Right forelimb (tissue), 1 donor: ENCODE measurements around the gene ANAPC13.

Experiments
- DNase-seq: peaks from one replicate; pipeline ENCODE4 v3.0.0-alpha.2; 2018

The ANAPC13 gene

DNA sequence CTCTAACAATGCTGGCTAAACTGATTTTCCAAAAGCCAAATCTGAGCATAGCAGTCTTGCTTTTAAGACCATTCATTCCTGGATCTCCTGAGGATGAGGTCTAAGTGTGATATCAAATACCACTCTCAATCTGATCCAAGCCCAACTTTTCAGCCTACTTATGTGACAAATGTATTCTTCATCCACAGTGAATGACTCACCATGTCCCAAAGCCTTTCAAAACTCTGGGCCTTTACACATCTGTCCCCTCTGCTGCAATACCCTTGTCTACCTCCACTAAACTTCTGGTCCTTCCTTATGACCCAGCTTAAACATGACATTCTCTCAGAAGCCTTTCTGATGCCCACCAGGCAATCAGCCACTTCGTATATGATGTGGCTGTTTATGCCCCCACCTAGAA is 4.6 kb downstream of the ANAPC13 start:
- no peak for DNase-seq

DNA sequence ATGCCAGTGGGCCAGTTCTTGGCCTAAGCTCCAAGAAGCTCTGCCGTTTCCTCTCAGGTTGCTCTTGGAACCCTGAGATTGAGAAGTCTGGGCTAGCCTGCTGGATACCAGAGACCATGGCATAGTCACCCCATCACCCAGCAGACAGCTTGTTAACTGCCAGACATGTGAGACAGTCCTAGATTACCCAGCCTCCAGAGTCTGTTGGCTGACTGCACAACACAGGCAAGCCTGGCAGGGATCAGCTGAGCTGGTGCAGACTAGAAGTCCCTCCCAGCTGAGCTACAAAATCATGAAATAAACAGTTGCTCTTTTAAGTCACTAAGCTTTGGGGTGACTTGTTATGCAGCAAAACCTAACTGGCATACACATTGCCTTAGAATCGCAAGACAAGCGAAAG is 5.2 kb downstream of the ANAPC13 start:
- DNase-seq: no peak

DNA sequence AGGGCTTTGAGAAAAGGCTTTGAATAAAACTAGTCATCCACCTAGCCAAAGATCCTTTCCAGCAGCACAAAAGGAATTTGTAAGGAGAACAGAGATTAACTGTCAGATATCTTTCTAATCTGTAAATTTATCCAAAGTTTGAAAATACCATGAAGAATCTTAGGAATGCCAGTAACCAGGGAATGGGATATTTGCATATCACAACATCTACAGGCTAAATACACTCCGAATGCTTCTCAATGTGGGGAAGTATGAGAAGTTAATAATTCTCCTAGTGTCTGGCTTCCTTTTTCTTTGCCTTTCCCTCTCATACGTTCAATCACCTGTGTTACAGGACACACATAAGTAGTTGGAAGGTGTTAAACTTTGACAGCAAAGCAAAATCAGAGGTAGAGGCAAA is 7.8 kb downstream of the ANAPC13 start:
- DNase-seq: no peak

- DNase-seq: no peak
These were observed 8.8 kb downstream of the ANAPC13 start for GRCh38 chr3:134477002-134477401.

GRCh38 chr3:134476306-134476705 is 9.5 kb downstream of the ANAPC13 start:
- DNase-seq: no peak

GRCh38 chr3:134474956-134475355 is 10.8 kb downstream of the ANAPC13 start:
- DNase-seq: no peak

DNA sequence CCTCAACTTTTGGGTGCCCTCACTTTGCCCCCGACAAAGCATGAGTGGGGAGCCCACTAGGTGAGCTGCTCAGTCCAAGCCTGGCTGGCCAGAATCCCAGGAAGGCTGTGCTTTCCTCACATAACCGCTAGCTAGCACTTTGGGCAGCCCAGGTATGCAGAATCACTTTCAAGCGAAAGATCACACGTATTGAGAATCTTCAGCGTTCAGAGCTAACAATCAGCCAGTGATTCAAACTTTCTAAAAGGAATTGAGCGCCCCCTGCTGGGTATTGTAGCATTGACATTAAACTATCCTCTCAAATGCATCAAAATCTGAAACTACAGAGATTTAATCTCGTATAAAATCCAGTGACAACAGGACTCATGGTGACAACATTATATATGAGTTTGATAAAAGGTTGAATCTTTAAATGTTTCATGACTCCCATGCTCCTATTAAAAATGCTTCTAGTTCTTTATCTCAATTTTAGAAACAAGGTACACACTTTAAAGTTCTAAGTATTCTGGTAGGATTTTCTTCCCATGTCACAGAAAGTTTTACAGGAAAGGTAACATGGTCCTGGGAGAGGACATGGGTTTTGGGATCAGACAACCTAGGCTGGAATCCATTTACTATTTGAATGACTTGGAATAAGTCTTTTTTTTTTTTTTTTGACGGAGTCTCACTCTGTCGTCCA is 11.8 kb downstream of the ANAPC13 start:
- DNase-seq: peak; percentile 89

GRCh38 chr3:134472831-134473230 is 13.0 kb downstream of the ANAPC13 start:
- DNase-seq: no peak

GRCh38 chr3:134471521-134472193 is 14.1 kb downstream of the ANAPC13 start:
- no peak for DNase-seq

DNA sequence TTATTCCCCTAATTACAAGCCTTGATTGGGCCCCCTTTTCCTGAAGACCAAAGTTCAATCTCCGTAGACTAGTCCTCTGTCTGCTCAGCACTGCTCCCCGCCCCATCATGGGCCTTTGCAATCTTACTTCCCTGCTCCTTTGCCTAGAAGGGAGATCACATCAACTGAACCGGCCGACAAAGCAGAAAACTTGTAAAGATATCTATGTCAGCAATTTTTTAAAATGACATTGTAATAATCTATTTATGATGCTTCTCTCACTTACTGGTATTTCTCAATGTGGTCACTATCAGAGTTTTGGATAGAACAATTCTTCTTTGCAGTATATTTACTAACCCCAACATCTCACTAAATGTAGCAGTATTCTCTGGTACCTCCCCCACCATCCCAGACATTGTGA is 17.3 kb downstream of the ANAPC13 start:
- DNase-seq: no peak

- no peak for DNase-seq
These were observed 19.5 kb downstream of the ANAPC13 start for GRCh38 chr3:134466331-134466730.

- peak; percentile 62 for DNase-seq
These were observed 21.0 kb downstream of the ANAPC13 start for GRCh38 chr3:134464689-134465365.

DNA sequence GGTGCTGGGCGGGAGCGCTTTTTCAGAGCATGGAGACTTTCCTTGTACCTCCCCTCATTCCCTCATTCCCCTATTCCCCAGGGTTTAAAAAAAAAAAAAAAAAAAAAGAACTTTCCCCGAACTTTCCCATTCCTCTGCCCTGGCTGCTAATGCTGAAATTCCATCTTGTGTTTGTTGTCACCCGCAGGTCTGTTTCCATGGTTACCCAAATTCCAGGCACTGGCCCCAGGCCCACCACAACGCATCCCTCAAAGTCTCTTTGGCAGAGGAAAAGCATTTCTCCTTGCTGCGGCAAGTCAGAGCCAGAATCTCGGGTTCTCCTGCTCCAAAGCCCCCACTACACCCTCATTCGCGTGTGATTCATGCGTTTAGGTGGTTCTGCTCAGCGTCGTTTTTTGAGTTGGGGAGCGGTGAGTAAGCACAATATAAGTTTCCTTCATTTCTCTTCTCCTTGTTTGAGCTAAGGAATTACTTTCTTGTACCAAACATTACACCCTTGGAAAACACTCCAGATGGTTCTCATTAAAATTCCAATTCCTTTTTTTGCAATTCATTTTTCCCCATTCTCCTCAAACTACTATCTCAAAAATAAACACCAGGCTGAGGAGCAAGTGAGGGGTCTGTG is 21.6 kb downstream of the ANAPC13 start:
- peak; percentile 95 for DNase-seq

DNA sequence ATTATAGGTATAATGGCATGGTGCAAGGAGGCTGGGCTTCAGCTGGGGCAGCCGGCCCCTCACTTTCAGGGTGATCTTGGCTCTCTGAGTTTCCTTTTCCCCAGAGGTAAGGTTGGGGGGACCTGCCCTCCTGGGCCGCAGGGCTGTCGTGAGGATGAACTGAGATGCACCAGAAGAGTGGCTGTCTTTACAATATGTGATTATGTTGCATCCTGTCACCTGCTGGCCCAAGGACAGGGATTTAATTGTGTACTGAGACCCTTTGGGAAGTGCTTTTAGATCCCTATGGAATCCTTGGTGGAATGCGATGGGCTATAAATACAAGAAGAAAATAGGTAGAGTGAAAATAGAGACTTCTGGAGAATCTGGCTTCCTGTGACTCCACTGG is 22.1 kb downstream of the ANAPC13 start:
- no peak for DNase-seq

DNA sequence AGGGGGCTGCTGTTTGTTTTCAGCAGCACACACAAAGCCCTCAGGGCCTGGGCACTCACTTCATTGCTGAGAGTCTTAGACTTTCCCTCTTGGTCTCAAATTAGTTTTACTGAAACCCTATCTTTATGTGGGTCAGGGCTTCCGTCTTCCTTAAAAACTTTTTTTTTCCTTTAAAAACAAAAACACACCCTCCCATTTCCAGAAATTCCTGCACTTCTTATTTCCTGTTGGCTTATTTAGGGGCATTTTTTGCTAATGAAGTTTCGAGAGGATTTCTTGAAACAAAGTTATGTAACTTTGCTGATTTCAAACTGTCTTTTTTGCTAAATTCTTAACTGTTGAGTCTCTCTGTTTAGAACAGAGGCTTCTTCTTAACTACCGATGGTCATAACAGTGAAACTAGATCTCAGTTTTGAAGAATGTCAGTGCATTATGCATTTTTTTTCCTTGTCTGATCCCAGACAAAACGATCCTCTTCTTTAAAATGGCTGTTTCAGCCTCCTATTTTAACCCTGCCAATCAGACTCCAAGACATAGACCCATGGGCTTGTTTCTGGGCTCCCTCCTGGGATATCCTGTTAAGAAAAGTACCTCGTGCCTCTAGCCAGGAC is 23.3 kb downstream of the ANAPC13 start:
- DNase-seq: no peak

- no peak for DNase-seq
These were observed 24.8 kb downstream of the ANAPC13 start for GRCh38 chr3:134460965-134461364.

- DNase-seq: no peak
These were observed 26.2 kb downstream of the ANAPC13 start for GRCh38 chr3:134459562-134459961.

DNA sequence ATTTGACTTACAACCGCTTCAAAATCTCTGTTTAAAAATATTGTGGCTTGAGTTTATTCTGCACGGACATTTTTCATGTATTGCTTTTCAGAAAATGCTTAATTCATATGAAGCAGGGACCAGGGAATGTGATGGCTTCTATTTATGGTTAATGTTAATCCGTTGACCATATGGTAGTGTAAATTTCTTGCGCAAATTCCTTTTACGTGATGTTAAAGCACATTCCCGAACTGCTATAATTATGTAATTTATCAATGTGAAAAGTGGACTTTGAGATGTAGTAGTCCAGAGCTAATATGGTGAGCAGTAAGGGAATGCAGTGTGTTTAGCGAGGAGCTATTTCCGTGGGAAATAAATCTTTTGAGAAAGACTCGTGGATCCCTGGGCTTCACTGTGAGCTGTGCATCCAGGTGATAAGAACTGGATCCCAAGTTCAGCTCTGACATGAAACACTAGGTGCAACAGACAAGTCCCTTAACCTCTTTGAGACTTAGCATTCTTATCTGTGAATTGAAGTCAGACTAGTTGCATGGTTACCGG is 27.3 kb downstream of the ANAPC13 start:
- DNase-seq: no peak

GRCh38 chr3:134457376-134458074 is 28.3 kb downstream of the ANAPC13 start:
- DNase-seq: no peak

GRCh38 chr3:134453631-134454030 is 32.2 kb downstream of the ANAPC13 start:
- DNase-seq: no peak

- peak; percentile 37 for DNase-seq
These were observed 35.8 kb downstream of the ANAPC13 start for GRCh38 chr3:134449951-134450350.

- peak; percentile 19 for DNase-seq
These were observed 36.5 kb downstream of the ANAPC13 start for GRCh38 chr3:134449277-134449676.
